Uterus (tissue), 2 donors: Measurements from ENCODE around the gene ABI3BP.

Experiments
- POLR2A ChIP-seq, 2 donors: fragments of 450-650 bp; IDR thresholded peaks; one replicate each; pipeline ENCODE4 v1.6.1; 2016; ENCODE audit warnings: antibody characterized with exemption in 2 of 2, mild to moderate bottlenecking in 1 of 2, moderate library complexity in 1 of 2
- TF ChIP-seq, protein P1 (sequence below), 4 experiments: fragments of 200-600 bp in 2 of 4; fragments of 450-650 bp in 2 of 4; sonication (generic) in 2 of 4; IDR thresholded peaks; one replicate each; pipeline ENCODE4 v1.5.1; 2016 to 2019; ENCODE audit warnings: antibody characterized with exemption in 4 of 4, mild to moderate bottlenecking in 2 of 4, moderate library complexity in 1 of 4

DNA sequence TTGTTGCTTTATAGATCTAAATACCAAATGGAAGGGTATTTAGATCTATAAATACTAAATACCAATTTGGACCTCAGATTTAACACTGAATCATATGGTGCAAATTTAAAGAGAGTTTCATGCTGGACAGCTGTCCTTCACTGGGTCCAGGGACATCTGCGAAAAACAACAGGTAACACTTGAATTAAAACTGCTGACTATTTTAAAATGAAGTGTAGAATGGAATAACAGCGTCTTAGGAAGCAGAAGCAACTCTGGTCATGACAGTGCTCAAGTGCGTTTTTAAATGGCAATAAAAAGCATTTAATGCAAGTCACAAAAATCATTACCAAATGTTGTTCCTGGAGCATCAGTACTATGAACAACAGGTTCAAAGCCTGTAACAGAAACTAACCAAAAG lies 177.6 kb downstream of the ABI3BP start:
- TF ChIP-seq POLR2A (IDR thresholded peaks at IDR 0.05), result no peak
- TF ChIP-seq, protein P1, sequence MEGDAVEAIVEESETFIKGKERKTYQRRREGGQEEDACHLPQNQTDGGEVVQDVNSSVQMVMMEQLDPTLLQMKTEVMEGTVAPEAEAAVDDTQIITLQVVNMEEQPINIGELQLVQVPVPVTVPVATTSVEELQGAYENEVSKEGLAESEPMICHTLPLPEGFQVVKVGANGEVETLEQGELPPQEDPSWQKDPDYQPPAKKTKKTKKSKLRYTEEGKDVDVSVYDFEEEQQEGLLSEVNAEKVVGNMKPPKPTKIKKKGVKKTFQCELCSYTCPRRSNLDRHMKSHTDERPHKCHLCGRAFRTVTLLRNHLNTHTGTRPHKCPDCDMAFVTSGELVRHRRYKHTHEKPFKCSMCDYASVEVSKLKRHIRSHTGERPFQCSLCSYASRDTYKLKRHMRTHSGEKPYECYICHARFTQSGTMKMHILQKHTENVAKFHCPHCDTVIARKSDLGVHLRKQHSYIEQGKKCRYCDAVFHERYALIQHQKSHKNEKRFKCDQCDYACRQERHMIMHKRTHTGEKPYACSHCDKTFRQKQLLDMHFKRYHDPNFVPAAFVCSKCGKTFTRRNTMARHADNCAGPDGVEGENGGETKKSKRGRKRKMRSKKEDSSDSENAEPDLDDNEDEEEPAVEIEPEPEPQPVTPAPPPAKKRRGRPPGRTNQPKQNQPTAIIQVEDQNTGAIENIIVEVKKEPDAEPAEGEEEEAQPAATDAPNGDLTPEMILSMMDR (IDR thresholded peaks at IDR 0.05), result no peak
